ENCODE results near the gene C5orf63.

The C5orf63 gene

GRCh38 chr5:127098241-127098640 lies 24.9 kb upstream of the C5orf63 start:
- in situ Hi-C loops (cut with HindIII; ENCODE audit: low sequenced_read_pairs): no loop called here
- no peak overlapping the region for H3K4me3 ChIP-seq (ENCODE audit: low read depth, low read length)
- no peak for TF ChIP-seq CTCF (IDR thresholded peaks at IDR 0.05; ENCODE audit: low read depth, low read length, missing control alignments)
- DNase-seq (ENCODE audit: low read depth): no peak

- in situ Hi-C loops (cut with HindIII; ENCODE audit: low sequenced_read_pairs): no loop called here
- no peak overlapping the region for H3K4me3 ChIP-seq (ENCODE audit: low read depth, low read length)
- no peak for DNase-seq (ENCODE audit: low read depth)
- no peak for TF ChIP-seq CTCF (IDR thresholded peaks at IDR 0.05; ENCODE audit: low read depth, low read length, missing control alignments)
These were observed 24.0 kb upstream of the C5orf63 start for GRCh38 chr5:127097278-127097677.

GRCh38 chr5:127096328-127096993 lies 23.2 kb upstream of the C5orf63 start:
- no peak for TF ChIP-seq CTCF (IDR thresholded peaks at IDR 0.05; ENCODE audit: low read depth, low read length, missing control alignments)
- in situ Hi-C loops (cut with HindIII; ENCODE audit: low sequenced_read_pairs): no loop called here
- no peak overlapping the region for H3K4me3 ChIP-seq (ENCODE audit: low read depth, low read length)
- no peak for DNase-seq (ENCODE audit: low read depth)

- H3K4me3 ChIP-seq (ENCODE audit: low read depth, low read length): no peak overlapping the region
- in situ Hi-C loops (cut with HindIII; ENCODE audit: low sequenced_read_pairs): no loop called here
- no peak for DNase-seq (ENCODE audit: low read depth)
- TF ChIP-seq CTCF (IDR thresholded peaks at IDR 0.05; ENCODE audit: low read depth, low read length, missing control alignments): no peak
These were observed 21.0 kb upstream of the C5orf63 start for GRCh38 chr5:127094161-127094814.

GRCh38 chr5:127092690-127093089 lies 19.4 kb upstream of the C5orf63 start:
- in situ Hi-C loops (cut with HindIII; ENCODE audit: low sequenced_read_pairs): no loop called here
- no peak overlapping the region for H3K4me3 ChIP-seq (ENCODE audit: low read depth, low read length)
- no peak for DNase-seq (ENCODE audit: low read depth)
- TF ChIP-seq CTCF (IDR thresholded peaks at IDR 0.05; ENCODE audit: low read depth, low read length, missing control alignments): no peak

GRCh38 chr5:127089191-127089590 lies 15.9 kb upstream of the C5orf63 start:
- DNase-seq (ENCODE audit: low read depth): no peak
- no peak for TF ChIP-seq CTCF (IDR thresholded peaks at IDR 0.05; ENCODE audit: low read depth, low read length, missing control alignments)
- in situ Hi-C loops (cut with HindIII; ENCODE audit: low sequenced_read_pairs): no loop called here

More at GRCh38 chr5:127089191-127089590, 15.9 kb upstream of the C5orf63 start:
- no peak overlapping the region for H3K4me3 ChIP-seq (ENCODE audit: low read depth, low read length)
